B cell (primary cell): Measurements from ENCODE around the gene CCK. TPM values are rescaled to one million over a fixed set of nuclear protein-coding genes. Genes with fewer than 3 reads are reported as not detected.

Source experiments
- ATAC-seq: fragments of 200-7000 bp; cut with Tn5 transposase; one replicate; pipeline ENCODE4 v1.10.0; 2021; ENCODE audit warnings: low read depth, mild to moderate bottlenecking, moderate number of reproducible peaks, moderate library complexity
- CTCF ChIA-PET: fragments of 350-600 bp; sonication (Branson Sonifier 250); formaldehyde crosslinking; loops from one replicate; lab custom pipeline; 2021; ENCODE audit warnings: antibody characterized with exemption, inconsistent platforms; lab: Charles Lee
- POLR2A ChIA-PET: fragments of 350-600 bp; sonication (Branson Sonifier 250); formaldehyde crosslinking; loops from one replicate; lab custom pipeline; 2021; ENCODE audit warnings: antibody characterized with exemption; lab: Charles Lee
- DNase-seq: peaks from one replicate; pipeline ENCODE4 v3.0.0; 2013
- H2AFZ ChIP-seq: 2 replicates; pipeline ENCODE4 v1.6.1; 2012; ENCODE audit warnings: mild to moderate bottlenecking, low read depth, low read length; ENCODE audit not compliant: insufficient read depth, poor library complexity, severe bottlenecking
- H3K27ac ChIP-seq, 2 donors: 1 replicate in 1 of 2; 2 replicates in 1 of 2; pipeline ENCODE4 v1.5.1; 2012 to 2013; ENCODE audit warnings: low read length in 2 of 2, mild to moderate bottlenecking in 2 of 2, moderate library complexity in 1 of 2
- H3K27me3 ChIP-seq, 4 experiments: fragments of 200-600 bp in 1 of 4; sonication (generic) in 1 of 4; replicated peaks in 1 of 4; 1 replicate in 2 of 4; 2 replicates in 2 of 4; pipeline versions ENCODE4 v1.6.1 to v1.7.0; 2013 to 2016; ENCODE audit warnings: low read length in 3 of 4, mild to moderate bottlenecking in 2 of 4, mixed read lengths in 1 of 4, moderate library complexity in 1 of 4; ENCODE audit not compliant: insufficient read depth in 4 of 4, control insufficient read depth in 3 of 4; ENCODE audit errors: control extremely low read depth in 1 of 4
- H3K36me3 ChIP-seq, 2 experiments: replicated peaks in 1 of 2; 1 replicate in 1 of 2; 2 replicates in 1 of 2; pipeline versions ENCODE4 v1.6.1 to v1.7.1; 2013; ENCODE audit warnings: low read length in 1 of 2; ENCODE audit not compliant: insufficient read depth in 2 of 2, control insufficient read depth in 1 of 2; ENCODE audit errors: control extremely low read depth in 1 of 2, extremely low read depth in 1 of 2
- H3K4me1 ChIP-seq, 2 donors: fragments of 200-600 bp in 1 of 2; sonication (generic) in 1 of 2; 1 replicate in 1 of 2; 2 replicates in 1 of 2; pipeline versions ENCODE4 v1.5.1 to v1.6.1; 2013 to 2017; ENCODE audit warnings: low read length in 2 of 2; ENCODE audit not compliant: control insufficient read depth in 2 of 2, insufficient read depth in 2 of 2
- H3K4me2 ChIP-seq: replicated peaks from 2 replicates; pipeline ENCODE3; 2012; ENCODE audit warnings: mild to moderate bottlenecking, low read depth, low read length; ENCODE audit not compliant: poor library complexity, severe bottlenecking
- H3K4me3 ChIP-seq, 5 experiments: fragments of 200-600 bp in 1 of 5; sonication (generic) in 1 of 5; 1 replicate in 3 of 5; 2 replicates in 2 of 5; pipeline versions ENCODE4 v1.5.1 to v1.7.0; 2011 to 2016; ENCODE audit warnings: low read length in 4 of 5, mild to moderate bottlenecking in 4 of 5, low read depth in 2 of 5, control low read depth in 1 of 5, moderate library complexity in 1 of 5; ENCODE audit not compliant: insufficient read depth in 1 of 5; ENCODE audit errors: control extremely low read depth in 1 of 5, extremely low read depth in 1 of 5
- H3K79me2 ChIP-seq: fragments of 200-600 bp; sonication (generic); one replicate; pipeline ENCODE4 v1.6.0; 2016; ENCODE audit warnings: low read length; ENCODE audit not compliant: control insufficient read depth, insufficient read depth
- H3K9ac ChIP-seq: fragments of 200-600 bp; sonication (generic); 2 replicates; pipeline ENCODE4 v1.6.1; 2017; ENCODE audit warnings: mild to moderate bottlenecking, low read length, moderate library complexity
- H3K9me3 ChIP-seq, 3 donors: one replicate each; pipeline versions ENCODE4 v1.6.1 to v1.7.1; 2013; ENCODE audit warnings: low read length in 2 of 3; ENCODE audit not compliant: control insufficient read depth in 2 of 3, insufficient read depth in 1 of 3; ENCODE audit errors: control extremely low read depth in 1 of 3
- H4K20me1 ChIP-seq: 2 replicates; pipeline ENCODE4 v1.6.0; 2012; ENCODE audit warnings: mild to moderate bottlenecking, low read length; ENCODE audit not compliant: insufficient read depth, control insufficient read depth, poor library complexity, severe bottlenecking
- H3K27ac Mint-ChIP-seq: one replicate; pipeline ENCODE4 v1.8.0; 2021; ENCODE audit warnings: mixed read lengths
- H3K27me3 Mint-ChIP-seq: one replicate; pipeline ENCODE4 v1.8.0; 2021; ENCODE audit warnings: mixed read lengths
- H3K4me1 Mint-ChIP-seq: one replicate; pipeline ENCODE4 v1.8.0; 2021; ENCODE audit warnings: mixed read lengths
- H3K4me3 Mint-ChIP-seq: one replicate; pipeline ENCODE4 v1.8.0; 2021; ENCODE audit warnings: mixed read lengths
- H3K9me3 Mint-ChIP-seq: one replicate; pipeline ENCODE4 v1.8.0; 2022; ENCODE audit warnings: mixed read lengths; ENCODE audit not compliant: insufficient read depth
- EZH2 ChIP-seq: IDR thresholded peaks from 2 replicates; pipeline ENCODE4 v1.6.1; 2012; ENCODE audit warnings: borderline replicate concordance, low read depth, mild to moderate bottlenecking, moderate library complexity, low read length; ENCODE audit not compliant: insufficient read depth, poor library complexity, severe bottlenecking
- WGBS: methylation state at CpG from one replicate; pipeline ENCODE4 v1.1.5; 2013; ENCODE audit warnings: missing lambda C conversion rate; ENCODE audit not compliant: insufficient coverage; 5-methylcytosine and 5-hydroxymethylcytosine counted together
- intact Hi-C: fragments of 100-400 bp; cut with micrococcal nuclease; formaldehyde crosslinking; loops from one replicate; pipeline ENCODE4 v1.10.0; 2022
- polyA plus RNA-seq: library from polyadenylated mRNA; depleted of rRNA; stranded (reverse); fragments of >200 nt; gene quantifications from 2 replicates; pipeline ENCODE4 v1.2.3, GENCODE V29; 2012
- total RNA-seq, 2 donors: library from RNA; stranded (reverse); fragments of 120-200 nt in 1 of 2; gene quantifications; 1 replicate in 1 of 2; 2 replicates in 1 of 2; pipeline versions ENCODE4 v1.2.3 to v1.2.4, GENCODE V29; 2013 to 2022
- TF ChIP-seq, protein P1 (sequence below): fragments of 200-600 bp; IDR thresholded peaks from one replicate; pipeline ENCODE4 v1.8.0; 2022; ENCODE audit warnings: antibody characterized with exemption, mild to moderate bottlenecking

CCK gene
- total and polyA plus RNA-seq, 2 donors (not counting 1 experiment from before 2014, with no cell fraction given): not detected

DNA sequence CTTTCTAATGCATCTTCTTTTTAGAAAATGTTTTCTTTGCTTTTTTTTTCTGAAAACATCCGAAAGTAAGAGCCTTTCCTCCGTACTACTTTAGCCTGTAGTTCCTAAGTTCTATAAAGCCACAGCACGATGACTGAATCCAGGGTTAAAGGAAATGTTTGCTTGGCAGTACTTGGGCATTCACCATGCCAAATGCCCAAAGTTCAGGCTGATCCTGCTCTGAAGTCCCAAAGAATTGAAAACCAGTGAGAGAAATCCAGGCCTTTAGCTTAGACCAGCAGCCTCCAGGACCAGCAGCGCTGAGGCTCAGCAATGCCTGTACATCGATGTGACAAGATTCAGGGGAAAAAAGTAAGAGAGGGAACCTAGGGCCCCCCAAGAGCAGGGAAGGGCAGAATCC, 35.1 kb downstream of the CCK start:
- Histone ChIP-seq H2AFZ (no peak overlapping the region), H3K4me2 (no peak overlapping the region), H3K9ac (no peak overlapping the region), H3K79me2 (no peaks in the 10 kb centered on the region), H4K20me1 (no peaks in the 10 kb centered on the region), H3K27ac (no peak overlapping the region), H3K4me1 (no peaks in the 10 kb centered on the region), H3K27me3 (peaks cover 0 to 8% (median 2%) of the 10 kb centered on the region in 4 experiments), H3K4me3 (no peak overlapping the region), H3K36me3 (peaks cover 2 to 4% of the 10 kb centered on the region in 2 experiments), H3K9me3 (peaks cover 0 to 6% (median 0%) of the 10 kb centered on the region in 3 donors)
- ChIA-PET CTCF (no interaction called here), POLR2A (no interaction called here)
- Mint-ChIP-seq H3K4me1 (no peaks in the 10 kb centered on the region), H3K9me3 (no peaks in the 10 kb centered on the region), H3K27ac (no peak overlapping the region), H3K27me3 (peaks cover 14% of the 10 kb centered on the region), H3K4me3 (no peak overlapping the region)
- TF ChIP-seq, protein P1, sequence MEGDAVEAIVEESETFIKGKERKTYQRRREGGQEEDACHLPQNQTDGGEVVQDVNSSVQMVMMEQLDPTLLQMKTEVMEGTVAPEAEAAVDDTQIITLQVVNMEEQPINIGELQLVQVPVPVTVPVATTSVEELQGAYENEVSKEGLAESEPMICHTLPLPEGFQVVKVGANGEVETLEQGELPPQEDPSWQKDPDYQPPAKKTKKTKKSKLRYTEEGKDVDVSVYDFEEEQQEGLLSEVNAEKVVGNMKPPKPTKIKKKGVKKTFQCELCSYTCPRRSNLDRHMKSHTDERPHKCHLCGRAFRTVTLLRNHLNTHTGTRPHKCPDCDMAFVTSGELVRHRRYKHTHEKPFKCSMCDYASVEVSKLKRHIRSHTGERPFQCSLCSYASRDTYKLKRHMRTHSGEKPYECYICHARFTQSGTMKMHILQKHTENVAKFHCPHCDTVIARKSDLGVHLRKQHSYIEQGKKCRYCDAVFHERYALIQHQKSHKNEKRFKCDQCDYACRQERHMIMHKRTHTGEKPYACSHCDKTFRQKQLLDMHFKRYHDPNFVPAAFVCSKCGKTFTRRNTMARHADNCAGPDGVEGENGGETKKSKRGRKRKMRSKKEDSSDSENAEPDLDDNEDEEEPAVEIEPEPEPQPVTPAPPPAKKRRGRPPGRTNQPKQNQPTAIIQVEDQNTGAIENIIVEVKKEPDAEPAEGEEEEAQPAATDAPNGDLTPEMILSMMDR: no peak
- TF ChIP-seq EZH2: no peak
- ATAC-seq (no peak), DNase-seq (no peak)
- intact Hi-C loops: no loop called here
- 98% methylated on average over 3 of the region's 5 CpGs for WGBS

DNA sequence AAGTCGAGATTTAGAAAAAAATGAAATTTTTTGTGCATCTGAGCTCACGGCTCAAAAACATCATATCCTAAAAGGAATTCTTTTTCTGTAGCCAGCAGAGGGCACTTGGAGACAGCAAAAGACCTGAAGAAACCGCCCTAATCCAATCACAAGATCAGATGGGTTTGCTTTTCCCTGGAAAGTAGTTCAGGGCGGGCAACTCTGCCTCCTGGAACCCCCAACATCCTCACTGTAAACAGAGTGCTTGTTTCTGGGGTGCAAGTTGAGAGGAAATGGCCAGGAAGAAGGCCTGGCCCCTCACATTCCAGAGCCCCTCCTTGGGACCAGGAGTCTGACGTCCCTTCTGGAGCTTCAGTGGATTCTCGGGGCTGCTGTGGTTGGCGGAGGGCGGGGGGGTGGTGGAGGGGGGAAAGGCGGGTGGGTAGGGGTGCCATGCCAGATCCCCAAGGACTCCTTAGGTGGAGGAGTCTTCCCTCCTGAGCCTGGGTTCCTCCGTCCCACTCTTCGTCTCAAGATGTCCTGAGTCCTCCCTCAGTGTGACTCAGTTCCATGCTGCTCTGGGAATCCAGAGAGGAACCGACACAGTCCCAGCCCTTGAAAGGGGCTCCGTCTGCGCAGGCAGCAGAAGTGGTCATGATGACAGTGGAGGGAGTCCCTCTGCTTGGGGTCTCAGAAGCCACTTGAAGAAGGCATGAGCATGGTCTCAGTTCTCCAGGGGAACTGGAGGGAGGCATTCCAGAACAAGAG, 35.9 kb downstream of the CCK start:
- Histone ChIP-seq H3K9me3 (peaks cover 0 to 7% (median 0%) of the 10 kb centered on the region in 3 donors), H3K27me3 (peaks cover 0 to 7% (median under 1%) of the 10 kb centered on the region in 4 experiments), H2AFZ (no peak overlapping the region), H3K36me3 (peaks cover 2 to 11% of the 10 kb centered on the region in 2 experiments), H3K4me2 (no peak overlapping the region), H3K79me2 (no peaks in the 10 kb centered on the region), H3K27ac (no peak overlapping the region), H3K4me1 (no peaks in the 10 kb centered on the region), H3K4me3 (no peak overlapping the region), H3K9ac (no peak overlapping the region), H4K20me1 (no peaks in the 10 kb centered on the region)
- ChIA-PET POLR2A (no interaction called here), CTCF (interaction anchor here (0.6 to 2.5 kb wide), 4 partner anchors 213 to 313 kb away, joined by 3 to 13 read pairs (median 3); no protein-coding TSS in a partner anchor)
- Mint-ChIP-seq H3K4me3 (no peak overlapping the region), H3K27me3 (peaks cover 11% of the 10 kb centered on the region), H3K4me1 (no peaks in the 10 kb centered on the region), H3K27ac (no peak overlapping the region), H3K9me3 (no peaks in the 10 kb centered on the region)
- WGBS: 98% methylated on average over 5 of the region's 14 CpGs
- DNase-seq (no peak), ATAC-seq (no peak)
- no peak for TF ChIP-seq EZH2
- TF ChIP-seq, protein P1: no peak
- intact Hi-C loops: no loop called here
